Bronchus fibroblast of lung (primary cell): Measurements from ENCODE around the gene PPM1G. TPM values are rescaled to one million over a fixed set of nuclear protein-coding genes. Genes with fewer than 3 reads are reported as not detected.

Source experiments
- total RNA-seq: library from RNA; depleted of rRNA; stranded (reverse); fragments of >200 nt; gene quantifications from 2 replicates; pipeline ENCODE4 v1.2.3, GENCODE V29; 2015

The PPM1G gene
- 109 and 110 TPM in 2 replicates for total RNA-seq

DNA sequence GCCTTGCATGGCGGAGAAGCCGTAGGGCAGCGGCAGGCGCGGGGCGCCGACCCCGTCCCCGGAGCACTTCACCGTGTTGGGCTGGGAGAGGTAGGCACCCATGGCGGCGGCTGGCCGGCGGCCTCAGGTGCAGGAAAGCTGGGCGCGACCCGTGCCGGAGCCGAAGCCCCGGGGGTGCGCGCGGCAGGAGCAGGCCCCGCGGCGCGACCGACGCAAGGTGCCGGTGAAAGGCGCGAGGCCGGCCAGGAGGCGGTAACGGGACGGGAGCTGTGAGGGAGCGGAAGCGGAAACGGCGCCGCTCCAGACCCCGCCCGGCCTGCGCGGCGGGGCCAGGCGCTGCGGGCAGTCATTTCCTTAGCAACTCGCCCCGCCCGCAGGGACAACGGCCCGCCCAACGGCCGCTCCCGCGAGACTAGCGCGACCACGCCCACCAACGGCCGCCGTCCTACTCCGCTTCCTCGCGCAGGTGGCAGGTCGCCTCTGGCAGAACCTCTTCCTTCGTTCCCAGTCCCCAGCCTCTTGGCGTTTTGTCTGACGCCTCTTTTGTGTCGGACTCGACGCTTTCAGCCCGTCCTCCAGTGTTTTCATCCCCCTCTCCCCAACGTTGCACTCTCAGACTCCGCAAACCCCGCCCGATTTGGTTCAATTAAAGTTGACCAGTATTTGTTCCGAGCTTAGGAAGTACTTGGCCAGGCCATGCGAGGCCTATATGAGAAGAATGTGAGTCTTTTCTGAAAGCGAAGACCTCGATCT lies at the start of gene PPM1G:
Gene PPM1G (minus strand): TSS at position 271 of the 753 bp plus-strand sequence. CDS start 169 bp downstream, at position 102.

DNA sequence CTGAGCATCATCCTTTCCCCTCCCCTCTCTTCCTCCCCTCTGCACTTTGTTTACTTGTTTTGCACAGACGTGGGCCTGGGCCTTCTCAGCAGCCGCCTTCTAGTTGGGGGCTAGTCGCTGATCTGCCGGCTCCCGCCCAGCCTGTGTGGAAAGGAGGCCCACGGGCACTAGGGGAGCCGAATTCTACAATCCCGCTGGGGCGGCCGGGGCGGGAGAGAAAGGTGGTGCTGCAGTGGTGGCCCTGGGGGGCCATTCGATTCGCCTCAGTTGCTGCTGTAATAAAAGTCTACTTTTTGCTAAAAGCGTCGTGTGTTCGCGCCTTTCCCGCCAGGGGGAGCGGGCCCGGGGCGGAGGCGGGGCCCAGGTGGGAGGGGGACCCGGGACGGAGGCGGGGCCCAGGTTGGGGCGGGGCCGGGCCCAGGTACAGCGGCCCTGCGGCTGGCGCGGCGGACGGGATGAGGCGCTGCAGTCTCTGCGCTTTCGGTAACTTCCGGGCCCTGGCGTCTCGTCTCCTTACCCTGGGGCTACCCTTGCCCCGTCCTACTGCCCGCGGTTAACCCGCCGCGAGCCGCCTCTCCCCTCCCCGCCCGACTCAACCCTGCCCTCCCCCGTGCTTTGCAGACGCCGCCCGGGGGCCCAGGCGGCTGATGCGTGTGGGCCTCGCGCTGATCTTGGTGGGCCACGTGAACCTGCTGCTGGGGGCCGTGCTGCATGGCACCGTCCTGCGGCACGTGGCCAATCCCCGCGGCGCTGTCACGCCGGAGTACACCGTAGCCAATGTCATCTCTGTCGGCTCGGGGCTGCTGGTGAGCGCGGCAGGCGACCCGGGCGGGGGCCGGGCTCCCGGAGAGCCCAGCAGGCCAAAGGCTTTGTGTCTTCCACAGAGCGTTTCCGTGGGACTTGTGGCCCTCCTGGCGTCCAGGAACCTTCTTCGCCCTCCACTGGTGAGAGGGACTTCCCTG lies 32.8 kb upstream of the PPM1G start, which contains the start of gene KRTCAP3:
Gene KRTCAP3 (plus strand): TSS at position 424 of the 962 bp plus-strand sequence. CDS start 32 bp downstream, at position 456.

GRCh38 chr2:27428213-27428977 lies 19.0 kb upstream of the PPM1G start, which contains the start of gene NRBP1:
TSS of gene NRBP1 (plus strand) at chr2:27428631. CDS start at chr2:27433274, 4,643 bp downstream.

GRCh38 chr2:27380626-27381545 lies 28.5 kb downstream of the PPM1G start, which contains the start of gene ZNF513:
TSS of gene ZNF513 (minus strand) at chr2:27380734. CDS start at chr2:27380526, 208 bp downstream.

GRCh38 chr2:27370026-27370815 lies 39.2 kb downstream of the PPM1G start, which contains the start of the genes EIF2B4 and SNX17:
TSS of gene EIF2B4 (minus strand) at chr2:27370338. CDS start at chr2:27370314, 24 bp downstream.
TSS of gene SNX17 (plus strand) at chr2:27370616. CDS start at chr2:27370744, 128 bp downstream.

GRCh38 chr2:27356382-27357181 lies 52.8 kb downstream of the PPM1G start, which contains the start of gene GTF3C2:
TSS of gene GTF3C2 (minus strand) at chr2:27356764. CDS start at chr2:27343554, 13,210 bp downstream.

Other genes starting within 250 kb of the PPM1G start
- 224 and 227 TPM in 2 replicates for gene ATRAID, start 197.6 kb downstream of the PPM1G start, total RNA-seq
- 27.1 and 28.2 TPM in 2 replicates for gene SLC5A6, start 197.3 kb downstream of the PPM1G start, total RNA-seq
- 58.7 and 59.6 TPM in 2 replicates for gene CAD, start 192.2 kb downstream of the PPM1G start, total RNA-seq
- 0.15 and 0.34 TPM in 2 replicates for gene SLC30A3, start 146.5 kb downstream of the PPM1G start, total RNA-seq
- not detected in 2 replicates for gene DNAJC5G, start 134.2 kb downstream of the PPM1G start, total RNA-seq
- 0.17 TPM in 1 of 2 replicates, not detected in the other for gene TRIM54, start 127.2 kb downstream of the PPM1G start, total RNA-seq
- gene UCN, start 101.1 kb downstream of the PPM1G start, total RNA-seq, result 0.15 and 0.84 TPM in 2 replicates
- gene MPV17, start 86.5 kb downstream of the PPM1G start, total RNA-seq, result 115 and 122 TPM in 2 replicates
- 36.0 and 37.2 TPM in 2 replicates for gene GTF3C2, start 52.8 kb downstream of the PPM1G start, total RNA-seq
- gene EIF2B4, start 39.3 kb downstream of the PPM1G start, total RNA-seq, result 37.5 and 39.2 TPM in 2 replicates
- gene SNX17, start 39.0 kb downstream of the PPM1G start, total RNA-seq, result 148 and 149 TPM in 2 replicates
- gene ZNF513, start 28.9 kb downstream of the PPM1G start, total RNA-seq, result 5.8 and 9.1 TPM in 2 replicates
- 69.1 and 74.8 TPM in 2 replicates for gene NRBP1, start 19.0 kb upstream of the PPM1G start, total RNA-seq
- gene KRTCAP3, start 32.8 kb upstream of the PPM1G start, total RNA-seq, result 0.15 TPM in 1 of 2 replicates, not detected in the other
- gene IFT172, start 80.2 kb upstream of the PPM1G start, total RNA-seq, result 18.1 and 20.0 TPM in 2 replicates
- gene FNDC4, start 85.6 kb upstream of the PPM1G start, total RNA-seq, result 9.8 and 15.1 TPM in 2 replicates
- 0.30 and 0.34 TPM in 2 replicates for gene GCKR, start 87.2 kb upstream of the PPM1G start, total RNA-seq
- gene ZNF512, start 173.5 kb upstream of the PPM1G start, total RNA-seq, result 17.1 and 17.5 TPM in 2 replicates
- gene CCDC121, start 219.4 kb upstream of the PPM1G start, total RNA-seq, result 1.0 and 1.2 TPM in 2 replicates
- 44.9 and 46.8 TPM in 2 replicates for gene GPN1, start 219.5 kb upstream of the PPM1G start, total RNA-seq